Astrocyte of the spinal cord (primary cell): Measurements from ENCODE around the gene ABHD6.
"Not testable (repeated sequence)": the region's sequence is repeated elsewhere in the genome, so short reads cannot be mapped to it uniquely, and the experiment has no call there.

Source experiments
- DNase-seq: peaks from one replicate; pipeline ENCODE4 v3.0.0; 2011; ENCODE audit warnings: low read depth, low spot score
- H3K4me3 ChIP-seq: 2 replicates; pipeline ENCODE4 v1.5.1; 2011; ENCODE audit warnings: low read depth, mild to moderate bottlenecking, low read length, moderate library complexity
- CTCF ChIP-seq: IDR thresholded peaks from 2 replicates; pipeline ENCODE4 v1.5.1; 2012; ENCODE audit warnings: low read depth, mild to moderate bottlenecking, low read length, inconsistent platforms
- in situ Hi-C: cut with HindIII; loops from 2 replicates; pipeline ENCODE4 v1.10.0; 2017; ENCODE audit warnings: low sequenced_read_pairs

The ABHD6 gene

GRCh38 chr3:58333206-58334012 lies 95.8 kb downstream of the ABHD6 start:
- peak; percentile 19 for TF ChIP-seq CTCF
- DNase-seq, result peak; percentile 36
- in situ Hi-C loops, result no loop called here
- peak overlapping the region; percentile 78 for H3K4me3 ChIP-seq

- no peak for DNase-seq
- H3K4me3 ChIP-seq, result peak overlapping the region; percentile 78
- in situ Hi-C loops, result no loop called here
- no peak for TF ChIP-seq CTCF
Observed at GRCh38 chr3:58334013-58334321, 96.4 kb downstream of the ABHD6 start.

- in situ Hi-C loops, result no loop called here
- no peak for TF ChIP-seq CTCF
- H3K4me3 ChIP-seq, result peak overlapping the region; percentile 78
- DNase-seq, result no peak
Observed at GRCh38 chr3:58334506-58334884, 96.9 kb downstream of the ABHD6 start.

- in situ Hi-C loops, result no loop called here
- no peak for TF ChIP-seq CTCF
- H3K4me3 ChIP-seq, result no peak overlapping the region
- DNase-seq, result no peak
Observed at GRCh38 chr3:58335652-58335947, 98.0 kb downstream of the ABHD6 start.

GRCh38 chr3:58336135-58336882 lies 98.7 kb downstream of the ABHD6 start:
- DNase-seq, result peak; percentile 80
- in situ Hi-C loops, result no loop called here
- no peak overlapping the region for H3K4me3 ChIP-seq
- no peak for TF ChIP-seq CTCF

- in situ Hi-C loops, result no loop called here
- TF ChIP-seq CTCF, result no peak
- DNase-seq, result no peak
- no peak overlapping the region for H3K4me3 ChIP-seq
Observed at GRCh38 chr3:58337190-58337589, 99.6 kb downstream of the ABHD6 start.

GRCh38 chr3:58339146-58339545 lies 101.6 kb downstream of the ABHD6 start:
- in situ Hi-C loops, H3K4me3 ChIP-seq, DNase-seq: not testable (repeated sequence)
